ENCODE measurements around the gene SUOX.

- TF ChIP-seq, protein P1, sequence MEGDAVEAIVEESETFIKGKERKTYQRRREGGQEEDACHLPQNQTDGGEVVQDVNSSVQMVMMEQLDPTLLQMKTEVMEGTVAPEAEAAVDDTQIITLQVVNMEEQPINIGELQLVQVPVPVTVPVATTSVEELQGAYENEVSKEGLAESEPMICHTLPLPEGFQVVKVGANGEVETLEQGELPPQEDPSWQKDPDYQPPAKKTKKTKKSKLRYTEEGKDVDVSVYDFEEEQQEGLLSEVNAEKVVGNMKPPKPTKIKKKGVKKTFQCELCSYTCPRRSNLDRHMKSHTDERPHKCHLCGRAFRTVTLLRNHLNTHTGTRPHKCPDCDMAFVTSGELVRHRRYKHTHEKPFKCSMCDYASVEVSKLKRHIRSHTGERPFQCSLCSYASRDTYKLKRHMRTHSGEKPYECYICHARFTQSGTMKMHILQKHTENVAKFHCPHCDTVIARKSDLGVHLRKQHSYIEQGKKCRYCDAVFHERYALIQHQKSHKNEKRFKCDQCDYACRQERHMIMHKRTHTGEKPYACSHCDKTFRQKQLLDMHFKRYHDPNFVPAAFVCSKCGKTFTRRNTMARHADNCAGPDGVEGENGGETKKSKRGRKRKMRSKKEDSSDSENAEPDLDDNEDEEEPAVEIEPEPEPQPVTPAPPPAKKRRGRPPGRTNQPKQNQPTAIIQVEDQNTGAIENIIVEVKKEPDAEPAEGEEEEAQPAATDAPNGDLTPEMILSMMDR (IDR thresholded peaks at IDR 0.05; ENCODE audit: borderline replicate concordance, extremely low read depth, low read length, poor library complexity, severe bottlenecking), result no peak
- no peak for TF ChIP-seq EZH2 (IDR thresholded peaks at IDR 0.05; ENCODE audit: borderline replicate concordance, low read depth, low read length, severe bottlenecking)
Measured at GRCh38 chr12:55973599-55974307, 23.3 kb upstream of the SUOX start, which contains the start of gene RAB5B.

All from DND-41 (cell line).